ENCODE data around the gene PARS2. TPM values are rescaled to one million over a fixed set of nuclear protein-coding genes. Genes with fewer than 3 reads are reported as not detected.

The PARS2 gene
- total and polyA plus RNA-seq, 2 experiments from 2014 or later = 4.8 to 9.3 TPM

GRCh38 chr1:54738244-54738643 is 26.1 kb downstream of the PARS2 start:
- no peaks in the 10 kb centered on the region for H3K9me2 ChIP-seq (replicated peaks; ENCODE audit: insufficient read depth)
- H3K27ac ChIP-seq = no peak overlapping the region
- H4K20me1 ChIP-seq (ENCODE audit: insufficient read depth, poor library complexity, severe bottlenecking) = no peaks in the 10 kb centered on the region
- no peaks in the 10 kb centered on the region for H3K9me3 ChIP-seq (ENCODE audit: low read depth)
- H3K36me3 ChIP-seq (replicated peaks; ENCODE audit: insufficient read depth, low read depth) = no peaks in the 10 kb centered on the region
- no peaks in the 10 kb centered on the region for H3K27me3 ChIP-seq
- H3K79me2 ChIP-seq = no peaks in the 10 kb centered on the region
- H3K4me2 ChIP-seq = no peak overlapping the region
- TF ChIP-seq EZH2phosphoT487 (IDR thresholded peaks at IDR 0.05; ENCODE audit: low read depth, severe bottlenecking, unreplicated experiment) (no peak), CTCF (IDR thresholded peaks at IDR 0.05; ENCODE audit: poor library complexity) (no peak), EZH2 (IDR thresholded peaks at IDR 0.05; ENCODE audit: borderline replicate concordance) (no peak)
- no peak for DNase-seq (ENCODE audit: low spot score)
- no peak overlapping the region for H2AFZ ChIP-seq
- no peaks in the 10 kb centered on the region for H3K4me1 ChIP-seq (ENCODE audit: insufficient read depth)
- 91% methylated on average over 6 of the region's 6 CpGs for WGBS (ENCODE audit: low lambda C conversion rate, missing lambda C conversion rate)
- no peak overlapping the region for H3K4me3 ChIP-seq

- Histone ChIP-seq H2AFZ (no peak overlapping the region), H3K4me1 (ENCODE audit: insufficient read depth) (no peaks in the 10 kb centered on the region), H3K27ac (no peak overlapping the region), H3K4me2 (no peak overlapping the region), H4K20me1 (ENCODE audit: insufficient read depth, poor library complexity, severe bottlenecking) (no peaks in the 10 kb centered on the region), H3K4me3 (no peak overlapping the region), H3K27me3 (no peaks in the 10 kb centered on the region), H3K36me3 (replicated peaks; ENCODE audit: insufficient read depth, low read depth) (no peaks in the 10 kb centered on the region), H3K9me2 (replicated peaks; ENCODE audit: insufficient read depth) (no peaks in the 10 kb centered on the region), H3K79me2 (no peaks in the 10 kb centered on the region), H3K9me3 (ENCODE audit: low read depth) (no peaks in the 10 kb centered on the region)
- DNase-seq (ENCODE audit: low spot score) = no peak
- WGBS (ENCODE audit: low lambda C conversion rate, missing lambda C conversion rate) = 99% methylated on average over 5 of the region's 5 CpGs
- TF ChIP-seq EZH2 (IDR thresholded peaks at IDR 0.05; ENCODE audit: borderline replicate concordance) (no peak), EZH2phosphoT487 (IDR thresholded peaks at IDR 0.05; ENCODE audit: low read depth, severe bottlenecking, unreplicated experiment) (no peak), CTCF (IDR thresholded peaks at IDR 0.05; ENCODE audit: poor library complexity) (no peak)
These were observed 27.6 kb downstream of the PARS2 start for GRCh38 chr1:54736685-54737084.

GRCh38 chr1:54728027-54728426 is 36.3 kb downstream of the PARS2 start:
- TF ChIP-seq CTCF (IDR thresholded peaks at IDR 0.05; ENCODE audit: poor library complexity) (no peak), EZH2phosphoT487 (IDR thresholded peaks at IDR 0.05; ENCODE audit: low read depth, severe bottlenecking, unreplicated experiment) (no peak)
- DNase-seq (ENCODE audit: low spot score) = no peak
- Histone ChIP-seq H4K20me1 (ENCODE audit: insufficient read depth, poor library complexity, severe bottlenecking) (no peaks in the 10 kb centered on the region), H3K79me2 (no peaks in the 10 kb centered on the region), H2AFZ (no peak overlapping the region), H3K4me1 (ENCODE audit: insufficient read depth) (no peaks in the 10 kb centered on the region), H3K9me2 (replicated peaks; ENCODE audit: insufficient read depth) (no peaks in the 10 kb centered on the region), H3K4me3 (no peak overlapping the region), H3K27ac (no peak overlapping the region), H3K9me3 (ENCODE audit: low read depth) (peaks cover 17% of the 10 kb centered on the region), H3K36me3 (replicated peaks; ENCODE audit: insufficient read depth, low read depth) (peaks cover 16% of the 10 kb centered on the region), H3K27me3 (no peaks in the 10 kb centered on the region), H3K4me2 (no peak overlapping the region)
- WGBS (ENCODE audit: low lambda C conversion rate, missing lambda C conversion rate) = 96% methylated on average over 3 of the region's 3 CpGs

GRCh38 chr1:54724771-54725170 is 39.6 kb downstream of the PARS2 start:
- no peaks in the 10 kb centered on the region for H3K79me2 ChIP-seq
- no peaks in the 10 kb centered on the region for H3K9me2 ChIP-seq (replicated peaks; ENCODE audit: insufficient read depth)
- peaks cover 17% of the 10 kb centered on the region for H3K9me3 ChIP-seq (ENCODE audit: low read depth)
- H3K36me3 ChIP-seq (replicated peaks; ENCODE audit: insufficient read depth, low read depth) = peaks cover 20% of the 10 kb centered on the region
- WGBS (ENCODE audit: low lambda C conversion rate, missing lambda C conversion rate) = 100% methylated on average over 1 of the region's 1 CpG
- H3K4me3 ChIP-seq = no peak overlapping the region
- TF ChIP-seq EZH2 (IDR thresholded peaks at IDR 0.05; ENCODE audit: borderline replicate concordance) (no peak), EZH2phosphoT487 (IDR thresholded peaks at IDR 0.05; ENCODE audit: low read depth, severe bottlenecking, unreplicated experiment) (no peak)
- DNase-seq (ENCODE audit: low spot score) = no peak
- no peak overlapping the region for H3K27ac ChIP-seq
- no peaks in the 10 kb centered on the region for H4K20me1 ChIP-seq (ENCODE audit: insufficient read depth, poor library complexity, severe bottlenecking)
- H3K4me1 ChIP-seq (ENCODE audit: insufficient read depth) = no peaks in the 10 kb centered on the region
- no peak overlapping the region for H3K4me2 ChIP-seq
- no peak overlapping the region for H2AFZ ChIP-seq
- no peaks in the 10 kb centered on the region for H3K27me3 ChIP-seq
